RWPE1 (cell line): Measurements from ENCODE around the gene ALDH4A1.

Experiments used
- CTCF ChIA-PET: fragments of 350-600 bp; sonication (Branson Sonifier 250); formaldehyde crosslinking; extraction: SDS; loops from one replicate; lab custom pipeline; 2021; lab: Yijun Ruan, JAX
- POLR2A ChIA-PET: fragments of 400-600 bp; formaldehyde crosslinking; extraction: SDS; loops from one replicate; lab custom pipeline; 2020; ENCODE audit warnings: antibody characterized with exemption; ENCODE audit not compliant: low non-redundant PET; lab: Yijun Ruan, JAX
- DNase-seq: peaks from one replicate; pipeline ENCODE4 v3.0.0; 2012; ENCODE audit warnings: low spot score
- H3K27ac ChIP-seq: fragments of 450-650 bp; 2 replicates; pipeline ENCODE4 v1.5.1; 2017
- CTCF ChIP-seq: fragments of 450-650 bp; conservative IDR thresholded peaks from 2 replicates; pipeline ENCODE4 v1.5.1; 2017; ENCODE audit warnings: low read depth, mild to moderate bottlenecking

Gene ALDH4A1

GRCh38 chr1:18944810-18945209, 42.5 kb upstream of the ALDH4A1 start:
- DNase-seq = no peak
- peak overlapping the region; percentile 95 for H3K27ac ChIP-seq
- TF ChIP-seq CTCF = no peak
- ChIA-PET POLR2A (no interaction called here), CTCF (no interaction called here)

GRCh38 chr1:18943914-18944572, 41.7 kb upstream of the ALDH4A1 start:
- no peak for DNase-seq
- POLR2A ChIA-PET = no interaction called here
- no peak for TF ChIP-seq CTCF
- CTCF ChIA-PET = interaction anchor here (0.6 kb wide), 1 partner anchor 9 kb away, joined by 3 read pairs; no protein-coding TSS in a partner anchor
- peak overlapping the region; percentile 95 for H3K27ac ChIP-seq

GRCh38 chr1:18943162-18943561, 40.8 kb upstream of the ALDH4A1 start:
- TF ChIP-seq CTCF = no peak
- H3K27ac ChIP-seq = peak overlapping the region; percentile 95
- POLR2A ChIA-PET = no interaction called here
- no peak for DNase-seq
- CTCF ChIA-PET = interaction anchor here (0.6 kb wide), 1 partner anchor 9 kb away, joined by 3 read pairs; no protein-coding TSS in a partner anchor

GRCh38 chr1:18942340-18942739, 40.0 kb upstream of the ALDH4A1 start:
- DNase-seq = no peak
- TF ChIP-seq CTCF = no peak
- peak overlapping the region; percentile 95 for H3K27ac ChIP-seq
- POLR2A ChIA-PET = no interaction called here
- CTCF ChIA-PET = interaction anchor here (0.6 to 0.7 kb wide), 2 partner anchors 154 to 511 kb away, joined by 5 read pairs; no protein-coding TSS in a partner anchor

GRCh38 chr1:18941221-18942141, 39.1 kb upstream of the ALDH4A1 start:
- DNase-seq = no peak
- TF ChIP-seq CTCF = no peak
- CTCF ChIA-PET = no interaction called here
- POLR2A ChIA-PET = no interaction called here
- peak overlapping the region; percentile 95 for H3K27ac ChIP-seq

- CTCF ChIA-PET = no interaction called here
- no peak for TF ChIP-seq CTCF
- POLR2A ChIA-PET = no interaction called here
- no peak for DNase-seq
- H3K27ac ChIP-seq = peak overlapping the region; percentile 95
Measured at GRCh38 chr1:18940303-18941020, 38.1 kb upstream of the ALDH4A1 start.
